Tibial nerve (tissue), 4 donors: ENCODE measurements around the gene UBASH3A.

ENCODE experiments used
- CTCF ChIP-seq, 5 experiments: fragments of 200-600 bp in 3 of 5; fragments of 450-650 bp in 2 of 5; sonication (generic) in 3 of 5; IDR thresholded peaks; one replicate each; pipeline ENCODE4 v1.5.1; 2016 to 2019; ENCODE audit warnings: antibody characterized with exemption in 5 of 5, mild to moderate bottlenecking in 3 of 5, moderate library complexity in 2 of 5
- EP300 ChIP-seq, 2 donors: sonication (generic); formaldehyde crosslinking; IDR thresholded peaks; one replicate each; pipeline ENCODE4 v1.6.1; 2017; ENCODE audit warnings: antibody characterized with exemption in 2 of 2, mild to moderate bottlenecking in 1 of 2
- POLR2A ChIP-seq, 2 donors: fragments of 450-650 bp; IDR thresholded peaks; one replicate each; pipeline ENCODE4 v1.6.1; 2017; ENCODE audit warnings: antibody characterized with exemption in 2 of 2, mild to moderate bottlenecking in 2 of 2, moderate library complexity in 2 of 2

GRCh38 chr21:42401154-42401553 is 2.5 kb upstream of the UBASH3A start:
- TF ChIP-seq CTCF (IDR thresholded peaks at IDR 0.05): no peak
- no peak for TF ChIP-seq POLR2A (IDR thresholded peaks at IDR 0.05)
- TF ChIP-seq EP300 (IDR thresholded peaks at IDR 0.05): no peak
